Measurements from ENCODE around the gene LRRC72.

GRCh38 chr7:16494551-16494950 is 32.1 kb upstream of the LRRC72 start:
- TF ChIP-seq POLR2A (IDR thresholded peaks at IDR 0.05) (no peak), CTCF (IDR thresholded peaks at IDR 0.05) (no peak)
